SU-DHL-6 (cell line): Measurements from ENCODE around the gene CELSR3.

Source experiments
- CTCF ChIP-seq: fragments of 200-600 bp; sonication (generic); IDR thresholded peaks from one replicate; pipeline ENCODE4 v1.5.1; 2017; ENCODE audit warnings: antibody characterized with exemption, mild to moderate bottlenecking, low read length, moderate library complexity; ENCODE audit not compliant: insufficient read depth, poor library complexity, severe bottlenecking
- EZH2phosphoT487 ChIP-seq: fragments of 200-600 bp; sonication (generic), shearing (Covaris generic); conservative IDR thresholded peaks from 2 replicates; pipeline ENCODE4 v1.6.1; 2018; ENCODE audit warnings: mild to moderate bottlenecking, antibody characterized with exemption, low read length, moderate library complexity, mixed read lengths

GRCh38 chr3:48662753-48663488 is at the start of gene CELSR3:
- TF ChIP-seq CTCF (no peak), EZH2phosphoT487 (no peak)
